K562 treated with DMSO at 1 percent for 24 hours (cell line): Measurements from ENCODE around the gene ELOVL4. TPM values are rescaled to one million over a fixed set of nuclear protein-coding genes. Genes with fewer than 3 reads are reported as not detected.

Experiments
- total RNA-seq: library from RNA; unstranded; fragments of 300-600 nt; gene quantifications from 2 replicates; pipeline ENCODE4 v1.2.3, GENCODE V29; 2022; ENCODE audit warnings: low read depth; ENCODE audit not compliant: insufficient read depth

ELOVL4 gene
- not detected in 2 replicates for total RNA-seq

DNA sequence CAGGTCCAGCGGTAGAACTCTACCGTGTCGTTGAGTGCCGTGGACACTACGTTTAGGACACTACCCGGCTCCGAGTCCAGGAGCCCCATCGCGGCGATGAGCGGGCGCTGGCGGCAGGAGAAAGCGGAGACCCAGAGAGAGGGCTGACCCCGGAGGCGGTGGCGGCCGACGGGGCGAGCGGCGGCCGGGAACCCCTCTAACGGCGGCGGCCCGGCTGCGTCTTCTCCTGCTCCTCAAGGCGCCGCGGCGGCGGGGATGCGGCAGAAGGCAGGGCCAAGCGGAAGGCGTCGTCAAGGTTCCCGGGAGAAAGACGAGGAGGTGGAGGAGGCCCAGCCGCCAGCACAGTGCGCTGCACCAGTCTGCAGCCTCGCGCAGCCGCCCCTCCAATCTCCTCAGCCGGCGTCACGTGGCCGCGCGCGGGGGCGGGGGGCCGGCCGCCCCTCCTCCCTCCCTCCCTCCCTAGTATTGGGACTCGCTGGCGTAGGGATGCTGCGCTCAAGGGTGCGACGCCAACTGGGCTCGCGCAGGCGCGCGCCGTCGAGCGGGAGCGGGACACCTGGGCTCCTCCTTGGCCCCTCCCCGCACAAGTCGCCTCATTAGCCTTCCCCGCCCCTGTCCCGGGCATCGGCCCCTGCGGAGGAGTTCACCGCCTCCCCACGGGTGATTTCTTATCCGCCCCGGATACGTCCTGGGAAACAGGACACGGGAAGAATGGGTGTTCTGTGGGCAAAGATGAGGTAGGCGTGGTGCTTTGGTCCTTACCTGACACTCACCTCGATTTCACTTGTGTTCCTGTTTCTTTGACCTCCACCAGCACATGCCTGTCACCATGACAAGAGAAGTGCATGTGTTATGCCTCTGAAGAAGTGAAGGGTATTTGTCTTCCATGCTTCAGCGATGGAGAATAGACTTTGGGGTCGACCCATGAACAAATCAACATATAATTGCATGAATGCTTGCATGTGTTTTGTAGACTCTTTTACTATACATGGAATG is at the start of gene ELOVL4:
Gene ELOVL4 (minus strand): TSS at position 363 of the 996 bp plus-strand sequence. CDS start 274 bp downstream, at position 89.

Other genes with a start within 250 kb of the ELOVL4 start
- 14.9 and 26.9 TPM in 2 replicates for gene TTK, start 57.1 kb upstream of the ELOVL4 start, total RNA-seq
- gene BCKDHB, start 159.1 kb upstream of the ELOVL4 start, total RNA-seq, result 2.2 and 4.8 TPM in 2 replicates